Urothelium cell line (cell line): ENCODE data around the gene EDC3.
A peak's percentile ranks its signal among the peaks of the same experiment; 100 is the strongest.
"Not testable (repeated sequence)": the region's sequence is repeated elsewhere in the genome, so short reads cannot be mapped to it uniquely, and the experiment has no call there.

Experiments used
- DNase-seq: peaks from one replicate; pipeline ENCODE4 v3.0.0; 2011; ENCODE audit warnings: low spot score, mixed read lengths
- FAIRE-seq: peaks from 2 replicates; lab custom pipeline; 2011; peaks lifted over from hg19 to GRCh38; lab: Jason Lieb, UNC

EDC3 gene, protein sequence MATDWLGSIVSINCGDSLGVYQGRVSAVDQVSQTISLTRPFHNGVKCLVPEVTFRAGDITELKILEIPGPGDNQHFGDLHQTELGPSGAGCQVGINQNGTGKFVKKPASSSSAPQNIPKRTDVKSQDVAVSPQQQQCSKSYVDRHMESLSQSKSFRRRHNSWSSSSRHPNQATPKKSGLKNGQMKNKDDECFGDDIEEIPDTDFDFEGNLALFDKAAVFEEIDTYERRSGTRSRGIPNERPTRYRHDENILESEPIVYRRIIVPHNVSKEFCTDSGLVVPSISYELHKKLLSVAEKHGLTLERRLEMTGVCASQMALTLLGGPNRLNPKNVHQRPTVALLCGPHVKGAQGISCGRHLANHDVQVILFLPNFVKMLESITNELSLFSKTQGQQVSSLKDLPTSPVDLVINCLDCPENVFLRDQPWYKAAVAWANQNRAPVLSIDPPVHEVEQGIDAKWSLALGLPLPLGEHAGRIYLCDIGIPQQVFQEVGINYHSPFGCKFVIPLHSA

DNA sequence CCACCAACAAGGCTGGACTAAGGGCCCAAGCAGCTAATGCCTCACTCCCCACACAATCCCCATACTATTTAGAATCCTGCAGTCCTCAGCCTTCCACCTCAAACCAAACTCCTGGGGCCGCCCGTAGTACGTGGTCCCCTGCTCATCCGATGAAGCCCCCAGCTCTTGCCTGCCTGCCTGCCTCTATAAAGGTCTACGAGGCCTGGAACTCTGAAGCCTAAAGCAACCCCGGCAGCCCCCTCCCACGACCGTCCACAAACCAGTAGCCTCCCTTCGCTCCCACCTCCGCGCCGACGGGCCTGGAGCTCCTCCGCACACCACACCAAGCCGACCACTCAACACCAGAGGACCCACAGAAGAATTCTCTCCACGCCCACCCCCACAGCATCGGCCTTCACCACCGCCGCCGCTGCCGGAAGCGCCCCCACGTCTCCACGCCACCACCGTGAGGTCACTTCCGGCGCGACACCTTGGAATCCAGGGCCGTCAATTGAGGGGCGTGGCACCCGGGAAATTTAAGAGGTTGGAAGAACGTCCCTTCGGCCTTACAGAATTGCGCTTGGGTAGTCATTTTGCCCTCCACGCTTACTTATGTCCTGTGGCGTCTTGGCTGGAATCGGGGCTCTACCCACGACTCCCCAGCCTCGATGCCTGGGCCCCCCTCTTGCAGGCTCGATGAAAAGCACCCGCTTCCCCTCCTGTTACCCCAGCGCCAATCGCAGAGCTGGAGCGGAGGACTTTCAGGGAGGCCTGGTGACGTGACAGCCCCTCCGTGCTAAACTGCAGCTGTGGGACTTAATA, at the start of gene EDC3:
EDC3 (minus strand) TSS at position 428 of the 801 bp plus-strand sequence. CDS start 20,900 bp downstream, outside the sequence.
- DNase-seq (peak; percentile 86), FAIRE-seq (no peak)

DNA sequence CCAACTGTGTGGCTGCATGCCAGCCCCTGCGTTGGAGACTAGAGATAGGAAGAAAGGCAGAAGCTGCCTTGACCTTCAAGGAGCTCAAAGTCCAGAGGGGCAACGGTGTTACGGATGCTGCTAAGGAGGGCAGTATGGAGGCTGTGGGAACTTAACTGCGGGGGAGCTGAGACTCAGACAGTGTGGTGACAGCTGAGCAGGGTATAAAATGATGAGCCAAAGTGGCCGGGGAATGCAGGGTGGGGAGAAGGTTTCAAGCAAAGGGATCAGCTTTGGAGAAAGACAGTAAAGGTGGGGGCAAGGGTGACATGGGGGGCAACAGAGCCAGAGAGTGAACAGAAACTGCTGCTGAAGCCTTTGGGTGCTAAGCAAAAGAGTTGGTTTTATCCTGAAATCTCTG, 46.6 kb upstream of the EDC3 start:
- FAIRE-seq (no peak), DNase-seq (no peak)

DNA sequence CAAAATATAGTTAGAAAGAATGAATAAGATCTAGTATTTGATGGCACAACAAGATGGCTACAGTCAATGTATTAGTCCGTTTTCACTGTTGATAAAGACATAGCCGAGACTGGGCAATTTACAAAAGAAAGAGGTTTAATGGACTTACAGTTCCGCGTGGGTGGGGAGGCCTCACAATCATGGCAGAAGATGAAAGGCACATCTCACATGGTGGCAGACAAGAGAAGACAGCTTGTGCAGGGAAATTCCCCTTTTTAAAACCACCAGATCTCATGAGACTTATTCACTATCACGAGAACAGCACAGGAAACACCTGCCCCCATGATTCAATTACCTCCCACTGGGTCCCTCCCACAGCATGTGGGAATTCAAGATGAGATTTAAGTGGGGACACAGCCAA, 42.4 kb upstream of the EDC3 start:
- not testable (repeated sequence) for DNase-seq, FAIRE-seq

DNA sequence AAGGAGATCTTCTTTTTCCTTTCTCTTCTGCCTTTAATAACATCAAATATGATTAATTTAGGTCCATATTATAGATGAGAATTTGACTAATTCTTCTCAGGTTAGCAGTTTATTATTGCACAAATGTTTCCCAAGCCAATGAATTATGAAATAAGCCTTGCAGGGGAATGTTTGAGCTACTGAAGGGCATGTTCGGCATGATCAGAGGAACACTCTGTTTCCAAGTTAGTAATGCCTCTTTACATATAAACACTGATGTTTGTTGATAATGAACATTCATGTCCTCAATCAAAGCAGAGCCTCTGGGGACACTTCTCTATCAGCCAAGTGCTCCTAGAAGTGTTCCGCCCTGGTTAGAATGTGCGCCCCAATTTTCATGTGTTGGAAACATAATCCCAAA, 39.5 kb upstream of the EDC3 start:
- no peak for DNase-seq
- no peak for FAIRE-seq

DNA sequence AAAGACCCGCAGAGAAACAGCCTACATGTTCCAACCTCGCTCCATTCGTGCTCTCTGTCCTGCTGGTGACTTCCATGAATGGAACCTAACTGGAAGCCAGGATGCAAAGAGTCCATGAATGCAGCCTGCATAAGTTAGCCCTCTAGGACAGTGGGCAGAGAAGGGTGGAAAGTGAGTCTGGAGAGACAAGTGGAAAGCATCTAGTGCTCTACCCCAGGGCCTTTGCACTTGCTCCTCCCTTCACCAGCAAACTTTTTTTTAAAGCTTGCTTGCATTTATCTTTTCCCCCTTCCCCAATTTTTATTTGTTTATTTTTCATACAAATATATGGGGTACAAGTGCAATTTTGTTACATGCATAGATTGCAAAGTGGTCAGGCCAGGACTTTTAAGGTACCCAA, 37.4 kb upstream of the EDC3 start:
- DNase-seq (no peak), FAIRE-seq (no peak)

DNA sequence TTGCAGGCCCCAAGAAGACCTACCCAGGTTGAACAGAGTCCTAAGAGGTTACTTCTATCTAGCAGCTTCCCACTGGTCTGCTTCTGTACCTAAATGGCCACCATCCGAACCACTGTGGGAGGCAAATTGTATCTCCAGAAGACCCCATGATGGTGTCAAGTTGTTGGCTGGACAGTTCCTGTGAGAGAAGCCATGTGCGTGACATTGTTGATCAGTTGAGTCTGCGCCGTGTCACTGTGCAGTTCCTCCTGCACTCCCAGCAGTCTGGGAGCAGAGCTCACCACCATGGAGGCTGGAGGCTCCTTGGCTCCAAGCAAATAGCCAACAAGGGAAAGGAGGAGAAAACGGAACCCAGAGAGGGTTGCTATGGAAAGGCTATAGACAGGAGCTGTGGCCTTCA, 37.0 kb upstream of the EDC3 start:
- FAIRE-seq: no peak
- no peak for DNase-seq

DNA sequence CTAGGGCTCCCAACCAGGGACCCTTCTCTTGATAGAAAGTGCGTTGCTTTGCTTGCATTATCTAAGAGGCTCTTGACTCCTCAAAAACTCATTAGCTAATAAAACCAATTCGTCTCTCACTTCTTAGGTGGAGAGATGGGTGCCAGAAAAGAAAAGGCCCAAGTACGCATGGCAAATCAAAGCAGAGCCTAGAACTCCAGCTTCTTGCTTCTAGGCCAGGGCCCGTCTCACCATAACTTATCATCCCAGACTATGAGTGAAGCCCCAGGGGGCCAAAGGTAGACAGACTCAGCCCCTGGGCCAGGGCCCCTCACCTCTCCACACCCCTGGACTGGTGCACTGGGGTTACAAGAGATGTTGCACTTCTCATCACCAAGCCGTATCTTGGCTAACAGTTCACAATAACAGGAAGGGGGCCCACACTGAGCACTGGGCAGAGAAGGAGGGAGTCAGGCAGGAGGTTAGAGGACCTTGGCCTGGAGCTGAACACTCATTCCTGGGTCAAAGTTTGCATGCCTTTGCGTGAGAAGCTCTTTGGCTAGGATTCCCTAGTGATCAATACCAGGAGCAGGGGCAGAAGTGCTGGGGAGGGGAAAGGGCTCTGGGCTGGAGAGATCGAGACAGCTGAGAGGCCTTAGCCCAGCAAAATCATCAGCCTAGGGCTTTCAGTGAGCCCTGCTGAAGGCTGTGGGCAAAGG, 34.9 kb upstream of the EDC3 start:
- FAIRE-seq: no peak
- no peak for DNase-seq

DNA sequence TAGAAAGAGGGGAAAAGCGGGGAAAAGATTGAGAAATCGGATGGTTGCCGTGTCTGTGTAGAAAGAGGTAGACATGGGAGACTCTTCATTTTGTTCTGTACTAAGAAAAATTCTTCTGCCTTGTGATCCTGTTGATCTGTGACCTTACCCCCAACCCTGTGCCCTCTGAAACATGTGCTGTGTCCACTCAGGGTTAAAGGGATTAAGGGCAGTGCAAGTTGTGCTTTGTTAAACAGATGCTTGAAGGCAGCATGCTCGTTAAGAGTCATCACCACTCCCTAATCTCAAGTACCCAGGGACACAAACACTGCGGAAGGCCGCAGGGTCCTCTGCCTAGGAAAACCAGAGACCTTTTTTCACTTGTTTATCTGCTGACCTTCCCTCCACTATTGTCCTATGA, 33.5 kb upstream of the EDC3 start:
- DNase-seq, FAIRE-seq: not testable (repeated sequence)

DNA sequence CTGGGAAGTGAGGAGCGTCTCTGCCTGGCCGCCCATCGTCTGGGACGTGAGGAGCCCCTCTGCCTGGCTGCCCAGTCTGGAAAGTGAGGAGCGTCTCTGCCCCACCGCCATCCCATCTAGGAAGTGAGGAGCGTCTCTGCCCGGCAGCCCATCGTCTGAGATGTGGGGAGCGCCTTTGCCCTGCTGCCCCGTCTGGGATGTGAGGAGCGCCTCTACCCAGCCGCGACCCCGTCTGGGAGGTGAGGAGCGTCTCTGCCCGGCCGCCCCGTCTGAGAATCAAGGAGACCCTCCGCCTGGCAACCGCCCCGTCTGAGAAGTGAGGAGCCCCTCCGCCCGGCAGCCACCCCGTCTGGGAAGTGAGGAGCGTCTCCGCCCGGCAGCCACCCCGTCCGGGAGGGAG, 32.9 kb upstream of the EDC3 start:
- not testable (repeated sequence) for DNase-seq, FAIRE-seq

DNA sequence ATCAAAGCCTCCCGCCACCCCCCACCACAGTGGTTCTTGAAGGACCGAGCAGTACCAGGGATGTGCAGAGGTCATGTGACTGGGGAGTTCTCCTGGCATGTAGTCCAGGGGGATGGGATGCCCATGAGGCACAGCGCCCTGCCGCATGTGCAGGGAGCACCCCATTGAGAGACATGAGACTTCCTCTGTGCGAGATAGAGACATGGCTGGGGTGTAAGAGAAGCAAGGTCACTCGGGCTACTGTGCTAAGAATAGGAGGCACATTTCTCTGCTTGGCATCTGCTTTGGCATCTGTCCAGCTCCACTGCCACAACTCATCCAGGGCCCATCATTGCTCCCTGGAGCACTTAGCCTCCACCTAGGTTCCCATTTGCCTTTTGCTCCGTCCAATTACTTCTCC, 31.9 kb upstream of the EDC3 start:
- no peak for DNase-seq
- FAIRE-seq: no peak

DNA sequence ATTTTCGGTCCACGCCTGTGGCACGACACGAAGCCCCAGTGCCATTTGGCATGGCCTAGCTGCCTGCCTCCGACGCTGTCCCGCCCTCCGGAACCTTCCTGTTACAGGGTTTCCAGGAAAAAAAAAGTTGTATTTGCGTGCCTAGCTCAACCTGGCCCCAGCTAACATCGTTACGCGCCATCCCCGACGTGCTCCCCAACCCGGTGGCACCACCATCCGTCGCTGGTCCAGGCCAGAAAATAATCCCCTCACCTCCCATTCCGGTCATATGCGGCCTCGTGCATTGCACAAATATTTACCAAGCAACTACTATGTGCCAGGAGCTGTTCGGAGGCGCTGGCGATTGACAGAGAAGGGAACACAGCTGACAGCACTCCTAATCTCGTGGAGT, 30.9 kb upstream of the EDC3 start:
- no peak for FAIRE-seq
- no peak for DNase-seq

DNA sequence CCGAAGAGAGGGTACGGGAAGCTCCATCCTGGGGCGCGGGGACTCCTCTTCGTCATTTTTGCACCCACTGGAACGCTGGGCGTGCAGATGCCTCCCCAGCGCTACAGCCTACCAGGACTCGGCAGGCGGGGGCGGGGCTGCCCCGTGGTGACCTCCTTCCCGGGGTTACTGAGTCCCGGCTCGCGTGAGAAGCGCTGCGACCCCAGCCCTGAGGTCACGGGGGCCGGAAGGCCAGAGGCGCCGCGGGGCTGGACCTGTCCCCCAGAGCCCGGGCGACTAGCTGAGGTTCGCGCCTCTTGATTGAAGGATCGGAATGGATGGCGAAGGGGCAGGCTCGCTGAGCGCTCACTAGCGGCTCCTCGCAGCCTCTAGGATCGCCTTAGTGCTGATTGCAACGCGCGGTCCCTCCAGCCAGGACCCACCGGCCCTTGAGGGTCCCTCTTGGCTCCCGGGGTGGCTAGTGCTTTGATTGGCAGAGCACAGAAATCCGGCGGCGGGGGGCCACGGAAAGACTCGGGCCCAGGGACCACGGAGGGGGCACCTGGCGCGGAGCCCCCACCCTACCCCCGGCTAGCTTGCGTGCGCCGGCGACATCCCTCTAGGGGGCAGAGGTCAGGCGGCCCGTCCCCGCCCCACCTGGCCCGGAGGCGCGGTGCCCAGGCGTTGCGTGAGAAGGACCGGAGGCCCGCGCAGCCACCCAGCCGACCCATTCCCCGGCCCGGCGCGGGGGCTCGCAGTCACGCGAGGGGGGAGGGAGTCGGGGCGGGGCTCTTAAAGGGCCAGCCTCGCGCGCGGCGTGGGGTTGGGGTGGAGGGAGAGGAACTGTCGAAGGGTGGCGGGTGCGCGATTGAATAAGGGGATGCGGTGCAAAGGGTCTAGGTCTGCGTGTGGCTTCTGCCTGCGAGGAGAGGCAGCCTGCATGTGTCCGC, 30.3 kb upstream of the EDC3 start:
- peak; percentile 35 for DNase-seq

DNA sequence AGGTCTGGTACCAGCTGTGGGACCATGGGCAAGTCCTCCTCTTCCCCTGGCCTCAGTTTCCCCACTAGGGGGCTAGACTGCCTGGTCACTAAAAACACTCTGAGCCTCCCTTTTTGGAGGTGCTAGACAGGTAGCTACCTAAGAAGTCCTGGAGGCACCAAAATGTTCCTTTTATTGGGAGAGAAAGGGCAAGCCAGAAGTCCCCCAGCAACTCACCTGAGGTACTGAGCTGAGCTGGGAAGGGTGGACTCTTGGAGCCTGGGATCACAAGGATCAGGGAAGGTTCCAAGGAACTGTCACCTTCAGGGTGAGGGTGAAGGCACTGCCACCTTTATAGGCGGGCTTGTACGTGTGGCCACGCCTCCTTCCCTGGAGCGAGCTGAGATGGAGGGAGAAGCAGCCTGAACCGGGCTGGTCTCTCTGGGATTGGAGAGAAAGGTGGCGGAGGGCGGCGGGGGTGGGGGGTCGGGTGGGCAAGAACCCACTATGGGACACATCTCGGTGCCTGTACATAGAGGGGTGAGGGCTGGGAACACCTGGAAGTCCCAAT, 29.5 kb upstream of the EDC3 start, which contains the start of gene CYP1A1:
CYP1A1 (minus strand) TSS at position 304 of the 550 bp plus-strand sequence. CDS start 2,431 bp downstream, outside the sequence.
- no peak for FAIRE-seq
- DNase-seq: peak; percentile 31

More for the DNA sequence above, 30.3 kb upstream of the EDC3 start:
- no peak for FAIRE-seq

DNA sequence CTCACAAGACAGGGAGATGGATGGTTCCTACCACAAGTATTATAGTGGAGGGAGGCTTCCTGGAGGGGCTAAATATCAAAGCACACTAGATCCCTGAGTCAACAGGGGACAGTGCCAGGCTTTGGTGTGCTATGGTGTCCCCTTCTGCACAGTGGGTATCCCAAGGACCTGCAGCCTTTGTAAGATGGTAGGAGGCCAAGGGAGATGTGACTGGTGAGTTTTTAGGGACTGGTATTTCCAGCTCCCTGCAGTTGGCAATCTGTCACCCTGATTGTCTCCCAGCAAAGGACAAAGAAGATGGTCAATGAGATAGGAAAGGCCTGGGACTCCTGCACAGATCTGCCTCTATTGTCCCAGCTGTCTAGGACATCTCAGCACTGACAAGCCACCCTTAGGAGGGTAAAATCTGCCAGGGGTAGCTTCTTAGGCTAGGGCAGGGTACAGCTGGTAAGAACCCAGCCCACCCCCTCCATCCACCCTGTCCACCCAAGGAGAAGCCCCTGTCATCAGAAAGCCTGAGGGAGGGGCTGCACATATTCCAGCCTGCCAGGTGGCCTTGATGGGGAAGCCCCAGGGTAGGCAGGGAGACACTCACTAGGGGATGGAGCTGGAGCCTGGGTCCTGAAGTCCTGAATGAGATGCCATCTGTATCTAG, 28.9 kb upstream of the EDC3 start:
- no peak for DNase-seq
- no peak for FAIRE-seq

DNA sequence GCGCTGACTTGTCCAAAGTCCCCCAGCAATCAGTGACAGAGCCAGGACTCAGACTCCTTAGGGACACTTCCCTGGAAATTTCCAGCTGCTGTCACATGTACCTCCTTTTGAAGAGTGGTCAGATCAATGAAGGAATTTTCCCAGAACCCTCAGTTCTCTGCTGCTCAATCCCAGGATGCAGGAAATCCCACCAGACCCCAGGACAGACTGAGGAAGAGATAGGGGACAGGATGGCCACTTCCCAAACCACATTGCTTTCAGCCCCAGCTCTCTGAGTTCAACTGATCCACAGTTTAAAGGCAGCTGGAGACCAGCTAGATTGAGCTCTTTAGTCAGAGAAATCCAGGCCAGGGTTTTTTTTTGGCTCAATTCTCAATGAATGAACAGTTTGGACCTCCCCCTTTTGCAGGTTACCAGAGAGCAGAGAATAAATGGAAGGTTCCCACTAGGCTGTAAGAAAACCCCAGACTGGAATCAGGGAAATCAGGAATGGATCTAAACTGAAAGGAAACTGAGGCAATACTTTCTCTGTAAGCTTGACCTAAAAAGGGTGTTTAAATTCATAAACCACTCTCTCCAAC, 28.0 kb upstream of the EDC3 start:
- peak; percentile 18 for DNase-seq
- FAIRE-seq: no peak

DNA sequence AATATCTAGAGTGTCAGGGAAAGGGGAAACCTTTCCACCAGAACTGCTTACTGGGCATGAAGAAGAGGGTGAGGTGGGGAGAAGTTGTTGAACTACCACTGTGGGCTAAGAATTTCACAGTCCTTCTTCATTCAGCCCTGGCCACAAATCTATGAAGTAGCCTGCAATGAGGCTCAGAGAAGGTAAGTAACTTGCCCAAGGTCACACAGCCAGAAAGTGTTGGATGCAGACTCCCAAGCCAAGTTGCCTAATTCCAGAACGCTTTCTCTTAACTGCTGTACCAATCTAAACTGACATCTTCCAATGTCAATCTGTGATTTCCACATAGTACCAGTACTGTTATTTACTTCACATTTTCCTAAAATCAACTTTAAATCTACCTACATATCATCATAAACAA, 27.4 kb upstream of the EDC3 start:
- DNase-seq (no peak), FAIRE-seq (no peak)

DNA sequence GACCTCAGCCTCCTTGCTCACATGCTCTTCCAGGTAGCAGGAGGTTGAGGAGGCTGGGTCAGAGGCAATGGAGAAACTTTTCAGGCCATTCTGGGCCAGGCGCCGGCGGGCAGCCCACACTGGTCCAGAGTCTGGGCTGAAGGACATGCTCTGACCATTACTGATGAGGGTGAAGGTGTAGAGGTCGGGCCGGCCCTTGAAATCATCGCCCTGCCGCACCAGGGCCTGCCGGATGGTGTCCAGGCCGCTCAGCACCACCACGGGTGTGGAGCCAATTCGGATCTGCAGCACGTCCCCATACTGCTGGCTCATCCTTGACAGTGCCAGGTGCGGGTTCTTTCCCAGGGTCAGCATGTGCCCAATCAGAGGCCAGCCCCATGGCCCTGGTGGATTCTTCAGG, 26.8 kb upstream of the EDC3 start:
- DNase-seq: no peak
- FAIRE-seq: no peak

DNA sequence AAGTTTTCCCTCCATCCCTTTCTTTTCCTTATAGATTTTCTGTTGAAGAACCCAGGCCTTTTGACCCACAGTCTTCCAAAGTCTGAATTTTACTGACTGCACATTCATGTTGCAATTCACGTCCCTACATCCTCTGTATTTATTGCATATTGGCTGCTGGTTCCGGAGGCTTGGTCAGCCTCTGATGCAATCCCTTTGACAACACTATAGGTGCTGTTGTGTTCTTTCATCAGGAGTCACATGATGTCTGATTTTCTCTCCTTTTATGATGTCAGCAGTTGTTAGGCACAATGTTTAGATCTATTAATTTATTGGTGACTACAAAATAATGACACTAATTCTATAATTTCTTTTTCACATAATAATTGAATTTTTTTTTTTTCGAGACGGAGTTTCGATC, 20.8 kb upstream of the EDC3 start:
- FAIRE-seq: no peak
- DNase-seq: no peak

DNA sequence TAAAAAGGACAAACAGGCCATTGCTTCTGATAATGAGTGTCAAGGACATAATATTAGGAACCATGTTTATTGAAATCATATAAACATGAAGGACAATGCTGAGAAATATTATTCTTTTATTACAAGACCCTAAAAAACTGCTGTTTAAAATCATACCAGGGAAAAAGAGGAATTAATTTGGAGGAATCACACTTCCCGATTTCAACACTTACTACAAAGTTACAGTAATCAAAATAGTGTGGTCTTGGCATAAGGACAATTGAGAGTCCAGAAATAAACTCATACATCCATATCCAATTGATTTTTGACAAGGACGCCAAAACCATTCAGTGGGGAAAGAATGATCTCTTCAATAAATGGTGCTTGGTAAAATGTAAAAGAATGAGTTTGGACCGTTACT, 16.5 kb upstream of the EDC3 start:
- DNase-seq (no peak), FAIRE-seq (no peak)
